SK-N-SH (cell line): ENCODE results near the gene RHNO1. TPM values are rescaled to one million over a fixed set of nuclear protein-coding genes. Genes with fewer than 3 reads are reported as not detected.

Experiments
- CTCF ChIA-PET: fragments of 300-600, 350-600 bp; formaldehyde crosslinking; extraction: SDS; loops from one replicate; lab custom pipeline; 2021; lab: Yijun Ruan, JAX
- POLR2A ChIA-PET: fragments of 350-600 bp; sonication (Branson Sonifier 250); formaldehyde crosslinking; extraction: SDS; loops from one replicate; lab custom pipeline; 2020; ENCODE audit warnings: antibody characterized with exemption, inconsistent platforms; lab: Yijun Ruan, JAX
- DNase-seq: peaks from one replicate; pipeline ENCODE4 v3.0.0; 2012
- H2AFZ ChIP-seq: fragments of 200-600 bp; sonication (generic); 2 replicates; pipeline ENCODE4 v1.8.1; 2016; ENCODE audit warnings: antibody characterized with exemption, mild to moderate bottlenecking, low read depth
- H3F3A ChIP-seq: fragments of 200-600 bp; sonication (generic); replicated peaks from 2 replicates; pipeline ENCODE3; 2016; ENCODE audit warnings: antibody characterized with exemption, mild to moderate bottlenecking; ENCODE audit not compliant: insufficient read depth
- H3K27ac ChIP-seq, 2 experiments: fragments of 200-500 bp in 1 of 2; fragments of 200-600 bp in 1 of 2; sonication (Bioruptor generic) in 1 of 2; sonication (generic), shearing (Covaris generic) in 1 of 2; 2 replicates each; pipeline versions ENCODE4 v1.5.1 to v1.6.1; 2014 to 2016; ENCODE audit warnings: low read depth in 2 of 2, inconsistent platforms in 1 of 2, low read length in 1 of 2, mild to moderate bottlenecking in 1 of 2, mixed read lengths in 1 of 2
- H3K27me3 ChIP-seq: fragments of 200-600 bp; sonication (generic), shearing (Covaris generic); 2 replicates; pipeline ENCODE4 v1.6.1; 2016; ENCODE audit warnings: mixed run types; ENCODE audit not compliant: insufficient read depth
- H3K36me3 ChIP-seq, 2 experiments: fragments of 200-500 bp in 1 of 2; fragments of 200-600 bp in 1 of 2; sonication (Bioruptor generic) in 1 of 2; sonication (generic) in 1 of 2; replicated peaks in 1 of 2; 2 replicates each; pipeline versions ENCODE3 to v1.5.1; 2014 to 2016; ENCODE audit warnings: low read length in 1 of 2, mild to moderate bottlenecking in 1 of 2; ENCODE audit not compliant: insufficient read depth in 2 of 2, control insufficient read depth in 1 of 2
- H3K4me1 ChIP-seq, 2 experiments: fragments of 200-500 bp in 1 of 2; fragments of 200-600 bp in 1 of 2; sonication (Bioruptor generic) in 1 of 2; sonication (generic), shearing (Covaris generic) in 1 of 2; 2 replicates each; pipeline versions ENCODE4 v1.5.1 to v1.6.1; 2014 to 2016; ENCODE audit warnings: low read depth in 1 of 2, low read length in 1 of 2, mixed run types in 1 of 2; ENCODE audit not compliant: insufficient read depth in 2 of 2, control insufficient read depth in 1 of 2
- H3K4me2 ChIP-seq: fragments of 200-600 bp; sonication (generic), shearing (Covaris generic); 2 replicates; pipeline ENCODE4 v1.6.1; 2017; ENCODE audit warnings: mixed run types
- H3K4me3 ChIP-seq, 2 experiments: fragments of 200-500 bp in 1 of 2; fragments of 200-600 bp in 1 of 2; sonication (Bioruptor generic) in 1 of 2; sonication (generic), shearing (Covaris generic) in 1 of 2; 2 replicates each; pipeline versions ENCODE4 v1.5.1 to v1.8.1; 2014 to 2016; ENCODE audit warnings: low read depth in 2 of 2, inconsistent platforms in 1 of 2, low read length in 1 of 2, mild to moderate bottlenecking in 1 of 2, mixed read lengths in 1 of 2, moderate library complexity in 1 of 2
- H3K79me2 ChIP-seq: fragments of 200-600 bp; sonication (generic); 2 replicates; pipeline ENCODE4 v1.8.1; 2017; ENCODE audit warnings: mild to moderate bottlenecking; ENCODE audit not compliant: insufficient read depth
- H3K9ac ChIP-seq: fragments of 200-600 bp; sonication (generic); 2 replicates; pipeline ENCODE4 v1.6.1; 2017; ENCODE audit warnings: mixed run types
- H3K9me2 ChIP-seq: fragments of 200-600 bp; sonication (generic); 2 replicates; pipeline ENCODE4 v1.6.1; 2017; ENCODE audit warnings: mixed run types
- H3K9me3 ChIP-seq: fragments of 200-600 bp; sonication (generic); 2 replicates; pipeline ENCODE4 v1.6.1; 2017; ENCODE audit warnings: mixed run types, mild to moderate bottlenecking, moderate library complexity
- H4K20me1 ChIP-seq: fragments of 200-600 bp; sonication (generic); 2 replicates; pipeline ENCODE4 v1.6.1; 2017; ENCODE audit warnings: mild to moderate bottlenecking, mixed run types; ENCODE audit not compliant: insufficient read depth
- CHD2 ChIP-seq: fragments of 150-350 bp; IDR thresholded peaks from 2 replicates; pipeline ENCODE4 v1.6.1; 2018; ENCODE audit warnings: low read length; ENCODE audit not compliant: partially characterized antibody
- EP300 ChIP-seq, 2 experiments: IDR thresholded peaks; 2 replicates each; pipeline versions ENCODE4 v1.4.0 to v1.6.1; 2012; ENCODE audit warnings: borderline replicate concordance in 1 of 2, low read depth in 1 of 2, low read length in 1 of 2
- FOSL2 ChIP-seq: IDR thresholded peaks from 2 replicates; pipeline ENCODE4 v1.4.0; 2012; ENCODE audit warnings: low read depth, mild to moderate bottlenecking, moderate library complexity, borderline replicate concordance
- FOXM1 ChIP-seq: IDR thresholded peaks from 2 replicates; pipeline ENCODE4 v1.4.0; 2012; ENCODE audit warnings: low read depth, mild to moderate bottlenecking
- GATA2 ChIP-seq: sonication (generic); formaldehyde crosslinking; IDR thresholded peaks from 2 replicates; pipeline ENCODE4 v1.5.0; 2020; ENCODE audit warnings: mild to moderate bottlenecking, missing genetic modification reagents
- IRF3 ChIP-seq: fragments of 150-350 bp; IDR thresholded peaks from 2 replicates; pipeline ENCODE4 v1.6.1; 2016; ENCODE audit warnings: mild to moderate bottlenecking, low read depth, low read length
- NRF1 ChIP-seq: IDR thresholded peaks from 2 replicates; pipeline ENCODE4 v1.6.1; 2012; ENCODE audit warnings: low read depth, mild to moderate bottlenecking, low read length
- POLR2AphosphoS5 ChIP-seq: IDR thresholded peaks from 2 replicates; pipeline ENCODE4 v1.6.1; 2012; ENCODE audit warnings: low read depth, low read length
- RCOR1 ChIP-seq: fragments of 150-350 bp; IDR thresholded peaks from 2 replicates; pipeline ENCODE4 v1.6.1; 2017; ENCODE audit warnings: antibody characterized with exemption, low read length
- RFX5 ChIP-seq: IDR thresholded peaks from 2 replicates; pipeline ENCODE4 v1.6.1; 2012; ENCODE audit warnings: mild to moderate bottlenecking, improper control_type of control experiment, low read length
- SMC3 ChIP-seq: IDR thresholded peaks from 2 replicates; pipeline ENCODE4 v1.6.1; 2012; ENCODE audit warnings: low read depth, low read length, improper control_type of control experiment
- TAF1 ChIP-seq: IDR thresholded peaks from 2 replicates; pipeline ENCODE4 v1.6.1; 2012; ENCODE audit warnings: low read depth, mild to moderate bottlenecking, low read length, moderate library complexity, borderline replicate concordance
- TCF12 ChIP-seq: IDR thresholded peaks from 2 replicates; pipeline ENCODE4 v1.4.0; 2012
- USF2 ChIP-seq: fragments of 150-350 bp; IDR thresholded peaks from 2 replicates; pipeline ENCODE4 v1.6.1; 2017; ENCODE audit warnings: antibody characterized with exemption, low read length, low read depth, borderline replicate concordance
- YY1 ChIP-seq: IDR thresholded peaks from 2 replicates; pipeline ENCODE4 v1.4.0; 2012; ENCODE audit warnings: low read depth, mild to moderate bottlenecking
- WGBS: methylation state at CpG from one replicate; pipeline ENCODE4 v1.1.6; 2017; ENCODE audit warnings: low lambda C conversion rate; 5-methylcytosine and 5-hydroxymethylcytosine counted together
- polyA plus RNA-seq, 3 experiments: library from polyadenylated mRNA; depleted of rRNA; stranded (reverse); fragments of >200 nt; gene quantifications; 2 replicates each; pipeline ENCODE4 v1.2.3, GENCODE V29; 2012
- TF ChIP-seq, protein P1 (sequence below): IDR thresholded peaks from 2 replicates; pipeline ENCODE4 v1.6.1; 2012; ENCODE audit warnings: mild to moderate bottlenecking, low read depth, low read length, moderate library complexity
- TF ChIP-seq, protein P2 (sequence below): IDR thresholded peaks from 2 replicates; pipeline ENCODE4 v1.4.0; 2012; ENCODE audit warnings: low read depth, borderline replicate concordance
- TF ChIP-seq, protein P3 (sequence below): IDR thresholded peaks from 2 replicates; pipeline ENCODE4; 2012

RHNO1 gene
- polyA plus RNA-seq, 1 of the 3 experiments (the other 2 are of a cell fraction), result 28.9 TPM

DNA sequence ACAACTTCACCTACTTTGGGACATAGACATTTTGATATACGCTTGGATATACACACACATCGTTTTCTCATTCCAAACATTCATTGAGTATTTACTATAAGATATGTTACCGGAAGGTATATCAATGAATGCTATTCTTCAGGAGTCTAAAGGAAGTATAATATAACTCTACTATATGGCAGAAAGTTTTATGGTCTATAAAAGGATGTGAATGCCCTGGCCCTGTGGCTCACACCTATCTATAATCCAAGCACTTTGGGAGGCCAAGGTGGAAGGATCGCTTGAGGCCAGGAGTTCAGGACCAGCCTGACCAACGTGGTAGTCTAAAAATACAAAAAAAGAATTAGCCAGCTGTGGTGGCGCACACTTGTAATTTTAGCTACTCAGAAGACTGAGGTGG lies 47.7 kb upstream of the RHNO1 start:
- no peak overlapping the region for H3K4me3 ChIP-seq
- ChIA-PET CTCF (no interaction called here), POLR2A (no interaction called here)
- peaks cover 12 to 31% of the 10 kb centered on the region in 2 experiments for H3K36me3 ChIP-seq
- H4K20me1 ChIP-seq, result no peaks in the 10 kb centered on the region
- H3K9me3 ChIP-seq, result no peaks in the 10 kb centered on the region
- H3K27ac ChIP-seq, result no peak overlapping the region
- H3K4me1 ChIP-seq, result no peaks in the 10 kb centered on the region; a peak in 2 of 4 replicates
- 93% methylated on average over 6 of the region's 6 CpGs for WGBS
- DNase-seq, result no peak
- H3K4me2 ChIP-seq, result no peak overlapping the region
- H3K9ac ChIP-seq, result no peak overlapping the region
- H3F3A ChIP-seq, result no peaks in the 10 kb centered on the region
- no peaks in the 10 kb centered on the region for H3K27me3 ChIP-seq
- no peaks in the 10 kb centered on the region for H3K9me2 ChIP-seq
- H2AFZ ChIP-seq, result no peak overlapping the region
- TF ChIP-seq TAF1, result no peak
- TF ChIP-seq YY1, result no peak
- TF ChIP-seq, protein P1, sequence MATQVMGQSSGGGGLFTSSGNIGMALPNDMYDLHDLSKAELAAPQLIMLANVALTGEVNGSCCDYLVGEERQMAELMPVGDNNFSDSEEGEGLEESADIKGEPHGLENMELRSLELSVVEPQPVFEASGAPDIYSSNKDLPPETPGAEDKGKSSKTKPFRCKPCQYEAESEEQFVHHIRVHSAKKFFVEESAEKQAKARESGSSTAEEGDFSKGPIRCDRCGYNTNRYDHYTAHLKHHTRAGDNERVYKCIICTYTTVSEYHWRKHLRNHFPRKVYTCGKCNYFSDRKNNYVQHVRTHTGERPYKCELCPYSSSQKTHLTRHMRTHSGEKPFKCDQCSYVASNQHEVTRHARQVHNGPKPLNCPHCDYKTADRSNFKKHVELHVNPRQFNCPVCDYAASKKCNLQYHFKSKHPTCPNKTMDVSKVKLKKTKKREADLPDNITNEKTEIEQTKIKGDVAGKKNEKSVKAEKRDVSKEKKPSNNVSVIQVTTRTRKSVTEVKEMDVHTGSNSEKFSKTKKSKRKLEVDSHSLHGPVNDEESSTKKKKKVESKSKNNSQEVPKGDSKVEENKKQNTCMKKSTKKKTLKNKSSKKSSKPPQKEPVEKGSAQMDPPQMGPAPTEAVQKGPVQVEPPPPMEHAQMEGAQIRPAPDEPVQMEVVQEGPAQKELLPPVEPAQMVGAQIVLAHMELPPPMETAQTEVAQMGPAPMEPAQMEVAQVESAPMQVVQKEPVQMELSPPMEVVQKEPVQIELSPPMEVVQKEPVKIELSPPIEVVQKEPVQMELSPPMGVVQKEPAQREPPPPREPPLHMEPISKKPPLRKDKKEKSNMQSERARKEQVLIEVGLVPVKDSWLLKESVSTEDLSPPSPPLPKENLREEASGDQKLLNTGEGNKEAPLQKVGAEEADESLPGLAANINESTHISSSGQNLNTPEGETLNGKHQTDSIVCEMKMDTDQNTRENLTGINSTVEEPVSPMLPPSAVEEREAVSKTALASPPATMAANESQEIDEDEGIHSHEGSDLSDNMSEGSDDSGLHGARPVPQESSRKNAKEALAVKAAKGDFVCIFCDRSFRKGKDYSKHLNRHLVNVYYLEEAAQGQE, result no peak
- no peak for TF ChIP-seq IRF3
- no peak for TF ChIP-seq SMC3
- TF ChIP-seq RFX5, result no peak
- TF ChIP-seq, protein P2, sequence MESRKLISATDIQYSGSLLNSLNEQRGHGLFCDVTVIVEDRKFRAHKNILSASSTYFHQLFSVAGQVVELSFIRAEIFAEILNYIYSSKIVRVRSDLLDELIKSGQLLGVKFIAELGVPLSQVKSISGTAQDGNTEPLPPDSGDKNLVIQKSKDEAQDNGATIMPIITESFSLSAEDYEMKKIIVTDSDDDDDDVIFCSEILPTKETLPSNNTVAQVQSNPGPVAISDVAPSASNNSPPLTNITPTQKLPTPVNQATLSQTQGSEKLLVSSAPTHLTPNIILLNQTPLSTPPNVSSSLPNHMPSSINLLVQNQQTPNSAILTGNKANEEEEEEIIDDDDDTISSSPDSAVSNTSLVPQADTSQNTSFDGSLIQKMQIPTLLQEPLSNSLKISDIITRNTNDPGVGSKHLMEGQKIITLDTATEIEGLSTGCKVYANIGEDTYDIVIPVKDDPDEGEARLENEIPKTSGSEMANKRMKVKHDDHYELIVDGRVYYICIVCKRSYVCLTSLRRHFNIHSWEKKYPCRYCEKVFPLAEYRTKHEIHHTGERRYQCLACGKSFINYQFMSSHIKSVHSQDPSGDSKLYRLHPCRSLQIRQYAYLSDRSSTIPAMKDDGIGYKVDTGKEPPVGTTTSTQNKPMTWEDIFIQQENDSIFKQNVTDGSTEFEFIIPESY, result no peak
- no peak for TF ChIP-seq RCOR1
- no peak for TF ChIP-seq USF2
- TF ChIP-seq CHD2, result no peak
- TF ChIP-seq TCF12, result no peak
- TF ChIP-seq EP300 (IDR thresholded peaks at IDR 0.05; ENCODE audit: borderline replicate concordance in 1 of 2, low read depth in 1 of 2, low read length in 1 of 2), result no peak
- TF ChIP-seq, protein P3, sequence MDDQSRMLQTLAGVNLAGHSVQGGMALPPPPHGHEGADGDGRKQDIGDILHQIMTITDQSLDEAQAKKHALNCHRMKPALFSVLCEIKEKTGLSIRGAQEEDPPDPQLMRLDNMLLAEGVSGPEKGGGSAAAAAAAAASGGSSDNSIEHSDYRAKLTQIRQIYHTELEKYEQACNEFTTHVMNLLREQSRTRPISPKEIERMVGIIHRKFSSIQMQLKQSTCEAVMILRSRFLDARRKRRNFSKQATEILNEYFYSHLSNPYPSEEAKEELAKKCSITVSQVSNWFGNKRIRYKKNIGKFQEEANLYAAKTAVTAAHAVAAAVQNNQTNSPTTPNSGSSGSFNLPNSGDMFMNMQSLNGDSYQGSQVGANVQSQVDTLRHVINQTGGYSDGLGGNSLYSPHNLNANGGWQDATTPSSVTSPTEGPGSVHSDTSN, result no peak
- no peak for TF ChIP-seq POLR2AphosphoS5
- no peak for TF ChIP-seq NRF1
- no peak for TF ChIP-seq GATA2
- TF ChIP-seq FOXM1, result no peak
- TF ChIP-seq FOSL2, result no peak
- no peaks in the 10 kb centered on the region for H3K79me2 ChIP-seq
